Cardiac fibroblast (primary cell): ENCODE data around the gene ESPN.
A peak's percentile ranks its signal among the peaks of the same experiment; 100 is the strongest.

ENCODE experiments used
- DNase-seq, 2 donors: peaks; one replicate each; pipeline versions ENCODE4 v3.0.0 to v3.0.0-alpha.2; 2010; ENCODE audit warnings: low read depth in 2 of 2
- H3K4me3 ChIP-seq, 2 donors: replicated peaks in 1 of 2; 1 replicate in 1 of 2; 2 replicates in 1 of 2; pipeline ENCODE4 v1.5.1; 2011; ENCODE audit warnings: low read depth in 2 of 2, low read length in 2 of 2, mild to moderate bottlenecking in 2 of 2, moderate library complexity in 1 of 2
- CTCF ChIP-seq: IDR thresholded peaks from one replicate; pipeline ENCODE4 v1.5.1; 2011; ENCODE audit warnings: low read depth, mild to moderate bottlenecking, low read length, inconsistent platforms

The ESPN gene

GRCh38 chr1:6488602-6489382, 64.2 kb downstream of the ESPN start:
- H3K4me3 ChIP-seq, result peak overlapping the region in 1 of 2 donors; percentile 84
- TF ChIP-seq CTCF, result no peak
- DNase-seq, result no peak

GRCh38 chr1:6489383-6489765, 64.8 kb downstream of the ESPN start:
- no peak for DNase-seq
- H3K4me3 ChIP-seq, result peak overlapping the region in 1 of 2 donors; percentile 84
- no peak for TF ChIP-seq CTCF

GRCh38 chr1:6489799-6490180, 65.2 kb downstream of the ESPN start:
- TF ChIP-seq CTCF, result peak; percentile 97
- peak; percentile 77 to 81 for DNase-seq
- H3K4me3 ChIP-seq, result peak overlapping the region; percentile 84 to 91

GRCh38 chr1:6490181-6491080, 65.9 kb downstream of the ESPN start:
- H3K4me3 ChIP-seq, result peak overlapping the region; percentile 84 to 91
- no peak for TF ChIP-seq CTCF
- peak; percentile 80 to 82 for DNase-seq

GRCh38 chr1:6491081-6491449, 66.5 kb downstream of the ESPN start:
- peak overlapping the region; percentile 84 to 91 for H3K4me3 ChIP-seq
- TF ChIP-seq CTCF, result no peak
- no peak for DNase-seq

- no peak for TF ChIP-seq CTCF
- DNase-seq, result peak; percentile 47 to 96
- H3K4me3 ChIP-seq, result peak within 1 kb of the TSS; percentile 84 to 91
These were observed 66.9 kb downstream of the ESPN start, which contains the start of gene PLEKHG5 for GRCh38 chr1:6491480-6491962. Gene PLEKHG5, minus strand, starts transcription at chr1:6491667. Its CDS starts 14,096 bp downstream, at chr1:6477571.
